Prostate gland (tissue), 2 donors: ENCODE measurements around the gene KATNB1. TPM values are rescaled to one million over a fixed set of nuclear protein-coding genes. Genes with fewer than 3 reads are reported as not detected.

Experiments used
- DNase-seq: peaks from one replicate; pipeline ENCODE4 v3.0.0-alpha.2; 2019; ENCODE audit warnings: low spot score
- H3K27ac ChIP-seq, 2 donors: fragments of 200-600 bp; sonication (generic); 2 replicates each; pipeline ENCODE4 v1.5.1; 2017 to 2019
- H3K27me3 ChIP-seq: fragments of 200-600 bp; sonication (generic); replicated peaks from 2 replicates; pipeline ENCODE4 v1.5.1; 2019; ENCODE audit not compliant: insufficient read depth
- H3K36me3 ChIP-seq, 2 donors: fragments of 200-600 bp; sonication (generic); 1 replicate in 1 of 2; 2 replicates in 1 of 2; pipeline versions ENCODE4 v1.5.1 to v1.8.1; 2017 to 2019
- H3K4me1 ChIP-seq: fragments of 200-600 bp; sonication (generic); replicated peaks from 2 replicates; pipeline ENCODE4 v1.5.1; 2019
- H3K4me3 ChIP-seq, 2 donors: fragments of 200-600 bp; sonication (generic); 2 replicates each; pipeline ENCODE4 v1.5.1; 2017 to 2019
- H3K9me3 ChIP-seq: fragments of 200-600 bp; sonication (generic); 2 replicates; pipeline ENCODE4 v1.5.1; 2017
- CTCF ChIP-seq, 4 experiments: fragments of 200-600 bp in 2 of 4; fragments of 450-650 bp in 2 of 4; sonication (generic) in 2 of 4; IDR thresholded peaks; 1 replicate in 3 of 4; 2 replicates in 1 of 4; pipeline ENCODE4 v1.5.1; 2016 to 2019; ENCODE audit warnings: antibody characterized with exemption in 4 of 4, mild to moderate bottlenecking in 2 of 4, moderate library complexity in 2 of 4
- POLR2A ChIP-seq: fragments of 450-650 bp; IDR thresholded peaks from one replicate; pipeline ENCODE4 v1.6.1; 2016; ENCODE audit warnings: antibody characterized with exemption, mild to moderate bottlenecking
- POLR2AphosphoS5 ChIP-seq: sonication (generic); formaldehyde crosslinking; IDR thresholded peaks from one replicate; pipeline ENCODE4 v1.6.1; 2017; ENCODE audit warnings: antibody characterized with exemption
- WGBS: methylation state at CpG from one replicate; pipeline ENCODE4 v1.1.5; 2018; 5-methylcytosine and 5-hydroxymethylcytosine counted together
- intact Hi-C: fragments of 100-400 bp; cut with DNase I; formaldehyde crosslinking; loops from one replicate; pipeline ENCODE4 v1.14.2; 2022
- total RNA-seq, 2 donors: library from RNA; depleted of rRNA; stranded (reverse); fragments of >200 nt; gene quantifications; one replicate each; pipeline ENCODE4 v1.1.0, GENCODE V29; 2016

The KATNB1 gene
- total RNA-seq, 2 donors from 2014 or later, result 22.7 to 30.2 TPM

- DNase-seq, result no peak
- H3K27ac ChIP-seq, result no peak overlapping the region
- H3K27me3 ChIP-seq, result no peaks in the 10 kb centered on the region
- no peak for TF ChIP-seq CTCF (IDR thresholded peaks at IDR 0.05)
- TF ChIP-seq POLR2AphosphoS5, result no peak
- TF ChIP-seq POLR2A, result no peak
- intact Hi-C loops, result no loop called here
- H3K36me3 ChIP-seq, result no peaks in the 10 kb centered on the region
- 77% methylated on average over 10 of the region's 10 CpGs for WGBS
- H3K4me1 ChIP-seq, result no peaks in the 10 kb centered on the region
- H3K4me3 ChIP-seq, result no peak overlapping the region
- H3K9me3 ChIP-seq, result no peaks in the 10 kb centered on the region
Observed at GRCh38 chr16:57700781-57701551, 34.6 kb upstream of the KATNB1 start.

GRCh38 chr16:57701759-57702371 lies 33.7 kb upstream of the KATNB1 start:
- no peak for TF ChIP-seq POLR2AphosphoS5
- no peak for TF ChIP-seq POLR2A
- TF ChIP-seq CTCF (IDR thresholded peaks at IDR 0.05), result no peak

GRCh38 chr16:57703416-57704010 lies 32.1 kb upstream of the KATNB1 start:
- TF ChIP-seq POLR2A (no peak), CTCF (IDR thresholded peaks at IDR 0.05) (no peak), POLR2AphosphoS5 (no peak)
- no peak for DNase-seq
- no peak overlapping the region for H3K27ac ChIP-seq
- no peaks in the 10 kb centered on the region for H3K9me3 ChIP-seq
- no peaks in the 10 kb centered on the region for H3K27me3 ChIP-seq
- no peaks in the 10 kb centered on the region for H3K36me3 ChIP-seq
- H3K4me3 ChIP-seq, result no peak overlapping the region
- intact Hi-C loops, result no loop called here
- H3K4me1 ChIP-seq, result no peaks in the 10 kb centered on the region
- WGBS, result 88% methylated on average over 11 of the region's 11 CpGs

More at GRCh38 chr16:57701759-57702371, 33.7 kb upstream of the KATNB1 start:
- intact Hi-C loops, result no loop called here
- 77% methylated on average over 23 of the region's 23 CpGs for WGBS
- Histone ChIP-seq H3K27me3 (no peaks in the 10 kb centered on the region), H3K4me1 (no peaks in the 10 kb centered on the region), H3K27ac (no peak overlapping the region), H3K36me3 (no peaks in the 10 kb centered on the region), H3K9me3 (no peaks in the 10 kb centered on the region), H3K4me3 (no peak overlapping the region)
- no peak for DNase-seq

- Histone ChIP-seq H3K9me3 (no peaks in the 10 kb centered on the region), H3K4me1 (no peaks in the 10 kb centered on the region), H3K27me3 (no peaks in the 10 kb centered on the region), H3K36me3 (no peaks in the 10 kb centered on the region), H3K4me3 (no peak overlapping the region), H3K27ac (no peak overlapping the region)
- intact Hi-C loops, result no loop called here
- TF ChIP-seq POLR2A (no peak), POLR2AphosphoS5 (no peak), CTCF (IDR thresholded peaks at IDR 0.05) (no peak)
- no peak for DNase-seq
- 55% methylated on average over 11 of the region's 11 CpGs for WGBS
Observed at GRCh38 chr16:57704011-57704904, 31.3 kb upstream of the KATNB1 start.
